Astrocyte (in vitro differentiated cells and primary cell): Measurements from ENCODE around the gene LHPP.

ENCODE experiments used
- EZH2 ChIP-seq: IDR thresholded peaks from 2 replicates; pipeline ENCODE4 v1.6.1; 2012; ENCODE audit warnings: mild to moderate bottlenecking, low read length, inconsistent platforms; ENCODE audit not compliant: insufficient read depth
- TF ChIP-seq, protein P1 (sequence below): IDR thresholded peaks from 2 replicates; pipeline ENCODE4 v1.5.1; 2011; ENCODE audit warnings: low read depth, mild to moderate bottlenecking, inconsistent platforms, low read length, moderate library complexity; ENCODE audit not compliant: insufficient read depth

DNA sequence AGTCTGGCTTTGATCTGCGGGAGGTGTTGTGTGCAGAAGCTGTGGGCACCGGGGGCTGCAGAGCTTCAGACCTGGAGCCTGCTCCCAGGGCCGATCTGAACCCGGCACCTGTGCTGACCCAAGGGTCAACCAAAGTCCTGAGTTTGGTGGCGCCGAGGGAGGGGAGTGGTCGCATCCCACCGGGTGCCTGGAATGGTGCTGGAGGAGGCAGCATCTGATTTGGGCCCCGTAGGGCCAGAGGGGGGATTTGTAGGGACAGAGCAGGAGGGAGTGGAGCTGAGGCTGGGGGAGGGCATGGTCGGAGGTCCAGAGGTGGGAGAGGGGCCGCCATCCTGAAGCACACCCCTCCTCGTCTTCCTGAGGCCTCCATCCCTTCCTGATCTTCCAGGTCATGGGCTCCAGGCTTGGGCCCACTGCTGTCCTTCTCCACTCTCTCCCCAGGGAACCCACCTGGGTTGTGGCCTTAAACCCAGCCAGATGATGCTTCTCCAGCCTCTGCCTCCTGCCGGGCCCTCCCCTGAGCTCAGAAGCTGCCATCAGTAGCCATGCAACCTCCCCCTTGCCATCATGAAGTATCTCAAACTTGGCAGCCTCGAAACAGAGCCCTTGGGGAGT is 112.9 kb downstream of the LHPP start:
- TF ChIP-seq, protein P1, sequence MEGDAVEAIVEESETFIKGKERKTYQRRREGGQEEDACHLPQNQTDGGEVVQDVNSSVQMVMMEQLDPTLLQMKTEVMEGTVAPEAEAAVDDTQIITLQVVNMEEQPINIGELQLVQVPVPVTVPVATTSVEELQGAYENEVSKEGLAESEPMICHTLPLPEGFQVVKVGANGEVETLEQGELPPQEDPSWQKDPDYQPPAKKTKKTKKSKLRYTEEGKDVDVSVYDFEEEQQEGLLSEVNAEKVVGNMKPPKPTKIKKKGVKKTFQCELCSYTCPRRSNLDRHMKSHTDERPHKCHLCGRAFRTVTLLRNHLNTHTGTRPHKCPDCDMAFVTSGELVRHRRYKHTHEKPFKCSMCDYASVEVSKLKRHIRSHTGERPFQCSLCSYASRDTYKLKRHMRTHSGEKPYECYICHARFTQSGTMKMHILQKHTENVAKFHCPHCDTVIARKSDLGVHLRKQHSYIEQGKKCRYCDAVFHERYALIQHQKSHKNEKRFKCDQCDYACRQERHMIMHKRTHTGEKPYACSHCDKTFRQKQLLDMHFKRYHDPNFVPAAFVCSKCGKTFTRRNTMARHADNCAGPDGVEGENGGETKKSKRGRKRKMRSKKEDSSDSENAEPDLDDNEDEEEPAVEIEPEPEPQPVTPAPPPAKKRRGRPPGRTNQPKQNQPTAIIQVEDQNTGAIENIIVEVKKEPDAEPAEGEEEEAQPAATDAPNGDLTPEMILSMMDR, result no peak
- TF ChIP-seq EZH2, result no peak
